DND-41 (cell line): ENCODE results near the gene ANXA3.

Experiments
- ATAC-seq: fragments of 200-7000 bp; cut with Tn5 transposase; 3 replicates; pipeline ENCODE4 v1.9.1; 2021; ENCODE audit warnings: low read depth; ENCODE audit not compliant: insufficient read depth
- DNase-seq: peaks from one replicate; pipeline ENCODE4 v3.0.0-alpha.2; 2020
- H2AFZ ChIP-seq: 2 replicates; pipeline ENCODE4 v1.6.0; 2012; ENCODE audit warnings: low read depth, low read length
- H3K27ac ChIP-seq: 2 replicates; pipeline ENCODE4 v1.5.1; 2012; ENCODE audit warnings: low read length, inconsistent platforms
- H3K27me3 ChIP-seq: fragments of 200-600 bp; sonication (generic); 2 replicates; pipeline ENCODE4 v1.6.0; 2012; ENCODE audit warnings: low read length, mild to moderate bottlenecking, inconsistent platforms; ENCODE audit not compliant: insufficient read depth, poor library complexity
- H3K36me3 ChIP-seq: 2 replicates; pipeline ENCODE4 v1.5.1; 2012; ENCODE audit warnings: low read length, inconsistent platforms; ENCODE audit not compliant: insufficient read depth
- H3K4me1 ChIP-seq: 2 replicates; pipeline ENCODE4 v1.5.1; 2012; ENCODE audit warnings: mild to moderate bottlenecking, low read length; ENCODE audit not compliant: insufficient read depth
- H3K4me2 ChIP-seq: 2 replicates; pipeline ENCODE4 v1.6.0; 2012; ENCODE audit warnings: mild to moderate bottlenecking, moderate library complexity, low read length, inconsistent platforms; ENCODE audit not compliant: insufficient read depth
- H3K4me3 ChIP-seq, 2 experiments: fragments of 200-600 bp in 1 of 2; shearing (Covaris generic) in 1 of 2; 2 replicates each; pipeline ENCODE4 v1.5.1; 2012 to 2016; ENCODE audit warnings: inconsistent platforms in 2 of 2, low read length in 2 of 2, mild to moderate bottlenecking in 2 of 2, low read depth in 1 of 2, moderate library complexity in 1 of 2
- H3K79me2 ChIP-seq: 2 replicates; pipeline ENCODE4 v1.6.0; 2012; ENCODE audit warnings: low read length, inconsistent platforms; ENCODE audit not compliant: insufficient read depth
- H3K9ac ChIP-seq: 2 replicates; pipeline ENCODE4 v1.6.0; 2012; ENCODE audit warnings: low read depth, mild to moderate bottlenecking, inconsistent platforms, low read length, moderate library complexity
- H3K9me3 ChIP-seq: 2 replicates; pipeline ENCODE4 v1.5.1; 2012; ENCODE audit warnings: low read length, moderate library complexity, mild to moderate bottlenecking, inconsistent platforms; ENCODE audit not compliant: insufficient read depth, severe bottlenecking
- H4K20me1 ChIP-seq: 2 replicates; pipeline ENCODE4 v1.6.0; 2012; ENCODE audit warnings: low read length; ENCODE audit not compliant: insufficient read depth
- EZH2 ChIP-seq: IDR thresholded peaks from 3 replicates; pipeline ENCODE4 v1.6.1; 2012; ENCODE audit warnings: borderline replicate concordance, low read depth, mild to moderate bottlenecking, moderate library complexity, low read length, inconsistent platforms; ENCODE audit not compliant: severe bottlenecking
- TF ChIP-seq, protein P1 (sequence below): IDR thresholded peaks from 2 replicates; pipeline ENCODE4 v1.5.1; 2012; ENCODE audit warnings: borderline replicate concordance, low read length, moderate library complexity, mild to moderate bottlenecking; ENCODE audit not compliant: poor library complexity, severe bottlenecking; ENCODE audit errors: extremely low read depth

Gene ANXA3

DNA sequence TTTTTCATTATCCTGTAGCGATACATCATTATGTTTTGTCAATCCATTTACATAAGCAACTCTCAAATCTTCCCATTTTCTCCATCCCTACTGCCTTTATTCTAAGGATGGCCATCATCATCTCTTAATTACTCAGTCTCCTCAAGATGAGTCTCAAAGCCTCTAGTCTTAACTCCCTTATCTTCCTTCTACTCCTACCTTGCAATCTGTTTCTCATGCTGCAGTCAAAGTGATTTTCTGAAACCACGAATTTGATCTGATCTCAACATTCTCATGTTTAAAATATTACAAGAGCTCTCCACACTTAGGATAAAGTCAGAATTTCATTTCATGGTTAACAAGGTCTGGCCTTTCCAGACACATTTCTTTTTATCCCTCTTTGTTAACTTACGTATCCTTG is 51.8 kb downstream of the ANXA3 start:
- no peak overlapping the region for H3K4me2 ChIP-seq
- no peak for ATAC-seq
- H3K79me2 ChIP-seq, result no peaks in the 10 kb centered on the region
- no peaks in the 10 kb centered on the region for H3K9me3 ChIP-seq
- TF ChIP-seq, protein P1, sequence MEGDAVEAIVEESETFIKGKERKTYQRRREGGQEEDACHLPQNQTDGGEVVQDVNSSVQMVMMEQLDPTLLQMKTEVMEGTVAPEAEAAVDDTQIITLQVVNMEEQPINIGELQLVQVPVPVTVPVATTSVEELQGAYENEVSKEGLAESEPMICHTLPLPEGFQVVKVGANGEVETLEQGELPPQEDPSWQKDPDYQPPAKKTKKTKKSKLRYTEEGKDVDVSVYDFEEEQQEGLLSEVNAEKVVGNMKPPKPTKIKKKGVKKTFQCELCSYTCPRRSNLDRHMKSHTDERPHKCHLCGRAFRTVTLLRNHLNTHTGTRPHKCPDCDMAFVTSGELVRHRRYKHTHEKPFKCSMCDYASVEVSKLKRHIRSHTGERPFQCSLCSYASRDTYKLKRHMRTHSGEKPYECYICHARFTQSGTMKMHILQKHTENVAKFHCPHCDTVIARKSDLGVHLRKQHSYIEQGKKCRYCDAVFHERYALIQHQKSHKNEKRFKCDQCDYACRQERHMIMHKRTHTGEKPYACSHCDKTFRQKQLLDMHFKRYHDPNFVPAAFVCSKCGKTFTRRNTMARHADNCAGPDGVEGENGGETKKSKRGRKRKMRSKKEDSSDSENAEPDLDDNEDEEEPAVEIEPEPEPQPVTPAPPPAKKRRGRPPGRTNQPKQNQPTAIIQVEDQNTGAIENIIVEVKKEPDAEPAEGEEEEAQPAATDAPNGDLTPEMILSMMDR, result no peak
- no peak for TF ChIP-seq EZH2
- no peak overlapping the region for H3K27ac ChIP-seq
- no peak overlapping the region for H2AFZ ChIP-seq
- no peaks in the 10 kb centered on the region for H4K20me1 ChIP-seq
- DNase-seq, result no peak
- no peaks in the 10 kb centered on the region for H3K27me3 ChIP-seq
- no peaks in the 10 kb centered on the region for H3K36me3 ChIP-seq
- no peak overlapping the region for H3K9ac ChIP-seq
- no peak overlapping the region for H3K4me3 ChIP-seq
- peaks cover 6% of the 10 kb centered on the region for H3K4me1 ChIP-seq

DNA sequence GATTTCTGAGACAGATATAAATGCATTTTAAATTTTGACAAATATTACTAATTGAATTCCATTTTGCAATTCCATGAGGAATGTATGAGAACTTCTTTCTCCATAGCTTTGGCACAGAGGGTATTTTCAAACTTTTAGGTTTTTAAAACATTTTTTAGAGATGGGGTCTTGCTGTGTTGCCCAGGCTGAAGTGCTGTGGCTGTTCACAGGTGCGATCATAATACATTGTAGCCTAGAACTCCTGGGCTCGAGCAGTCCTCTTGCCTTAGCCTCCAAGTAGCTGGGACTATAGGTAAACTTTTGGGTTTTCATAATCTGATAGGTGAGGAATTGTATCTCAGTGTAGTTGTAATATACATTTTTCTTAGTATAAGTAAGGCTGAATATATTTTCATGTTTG is 53.4 kb downstream of the ANXA3 start:
- H3K36me3 ChIP-seq, result no peaks in the 10 kb centered on the region
- H3K79me2 ChIP-seq, result no peaks in the 10 kb centered on the region
- H4K20me1 ChIP-seq, result no peaks in the 10 kb centered on the region
- no peak overlapping the region for H3K4me2 ChIP-seq
- ATAC-seq (no peak), DNase-seq (no peak)
- no peak overlapping the region for H3K27ac ChIP-seq
- H3K27me3 ChIP-seq, result no peaks in the 10 kb centered on the region
- H3K4me3 ChIP-seq, result no peak overlapping the region
- peaks cover 22% of the 10 kb centered on the region for H3K4me1 ChIP-seq
- no peak overlapping the region for H3K9ac ChIP-seq
- H3K9me3 ChIP-seq, result no peaks in the 10 kb centered on the region
- H2AFZ ChIP-seq, result no peak overlapping the region
- no peak for TF ChIP-seq EZH2
- TF ChIP-seq, protein P1, result no peak

DNA sequence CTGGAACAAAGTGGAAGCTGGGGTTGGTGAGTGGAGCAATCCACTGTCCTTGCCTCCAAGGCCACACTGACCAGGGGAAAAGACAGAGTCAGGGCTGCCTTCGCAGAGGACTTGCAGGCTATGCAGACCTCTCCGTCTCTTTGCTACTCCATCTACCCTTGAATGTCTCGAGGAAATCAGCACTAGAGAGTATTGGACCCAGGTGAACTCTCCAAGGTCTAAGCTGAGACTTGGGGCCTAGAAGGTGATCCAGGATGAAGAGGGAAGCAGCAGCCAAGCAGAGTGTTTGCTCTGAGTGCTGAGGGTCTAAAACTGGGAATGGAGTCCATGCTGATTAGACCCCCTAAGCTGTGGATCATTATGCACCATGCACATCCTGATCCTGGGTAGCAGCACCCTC is 54.5 kb downstream of the ANXA3 start:
- DNase-seq (no peak), ATAC-seq (no peak)
- Histone ChIP-seq H3K9me3 (no peaks in the 10 kb centered on the region), H3K79me2 (no peaks in the 10 kb centered on the region), H2AFZ (no peak overlapping the region), H4K20me1 (no peaks in the 10 kb centered on the region), H3K4me3 (no peak overlapping the region), H3K27me3 (no peaks in the 10 kb centered on the region), H3K9ac (no peak overlapping the region), H3K4me1 (peaks cover 32% of the 10 kb centered on the region), H3K36me3 (no peaks in the 10 kb centered on the region), H3K4me2 (no peak overlapping the region), H3K27ac (0 out of 2 replicates have a peak overlapping the region, but pooled peaks have one; percentile 8)
- no peak for TF ChIP-seq EZH2

DNA sequence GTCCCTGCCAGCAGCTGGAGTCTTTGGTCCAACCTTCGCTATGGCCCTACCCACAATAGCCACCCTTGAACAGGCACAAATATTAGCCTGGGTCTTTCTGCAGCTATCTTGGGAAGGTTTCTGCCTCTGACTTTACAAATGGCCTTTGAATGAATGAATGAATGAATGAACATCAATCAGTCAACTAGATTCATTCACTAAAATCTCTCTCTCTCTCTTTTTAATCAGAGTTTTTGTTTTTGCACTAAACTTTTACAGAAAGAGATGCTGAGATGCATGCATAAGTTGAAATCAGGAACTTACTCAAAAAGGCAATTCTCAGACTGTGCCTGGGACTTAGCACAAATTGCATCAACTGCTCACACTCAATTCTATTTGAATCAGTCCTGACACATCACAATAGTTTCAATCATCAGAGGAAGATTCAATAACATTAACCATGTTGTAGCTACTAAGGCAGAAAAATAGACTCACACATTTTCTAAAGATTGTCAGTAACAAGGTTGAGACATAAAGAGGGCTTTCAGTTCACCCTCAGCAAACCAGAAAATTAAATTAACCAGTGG is 55.0 kb downstream of the ANXA3 start:
- TF ChIP-seq, protein P1, result no peak
- no peak for TF ChIP-seq EZH2
- Histone ChIP-seq H3K27ac (0 out of 2 replicates have a peak overlapping the region, but pooled peaks have one; percentile 8), H3K79me2 (no peaks in the 10 kb centered on the region)

More for the DNA sequence above, 55.0 kb downstream of the ANXA3 start:
- Histone ChIP-seq H3K4me3 (no peak overlapping the region), H4K20me1 (no peaks in the 10 kb centered on the region), H3K9me3 (no peaks in the 10 kb centered on the region), H3K9ac (no peak overlapping the region), H3K36me3 (no peaks in the 10 kb centered on the region), H3K4me1 (peaks cover 38% of the 10 kb centered on the region), H3K27me3 (no peaks in the 10 kb centered on the region), H2AFZ (no peak overlapping the region), H3K4me2 (no peak overlapping the region)
- DNase-seq (no peak), ATAC-seq (no peak)
